HG03135 (cell line): Measurements from ENCODE around the gene TARBP2.
A peak's percentile ranks its signal among the peaks of the same experiment; 100 is the strongest.
"Not testable (repeated sequence)": the region's sequence is repeated elsewhere in the genome, so short reads cannot be mapped to it uniquely, and the experiment has no call there.

Source experiments
- ATAC-seq: cut with Tn5 transposase; IDR thresholded peaks from one replicate; pipeline ENCODE4 v1.9.1; 2021; ENCODE audit warnings: mild to moderate bottlenecking, moderate library complexity; ENCODE audit not compliant: unreplicated experiment

Gene TARBP2

GRCh38 chr12:53510181-53510812, 9.2 kb downstream of the TARBP2 start:
- no peak for ATAC-seq

DNA sequence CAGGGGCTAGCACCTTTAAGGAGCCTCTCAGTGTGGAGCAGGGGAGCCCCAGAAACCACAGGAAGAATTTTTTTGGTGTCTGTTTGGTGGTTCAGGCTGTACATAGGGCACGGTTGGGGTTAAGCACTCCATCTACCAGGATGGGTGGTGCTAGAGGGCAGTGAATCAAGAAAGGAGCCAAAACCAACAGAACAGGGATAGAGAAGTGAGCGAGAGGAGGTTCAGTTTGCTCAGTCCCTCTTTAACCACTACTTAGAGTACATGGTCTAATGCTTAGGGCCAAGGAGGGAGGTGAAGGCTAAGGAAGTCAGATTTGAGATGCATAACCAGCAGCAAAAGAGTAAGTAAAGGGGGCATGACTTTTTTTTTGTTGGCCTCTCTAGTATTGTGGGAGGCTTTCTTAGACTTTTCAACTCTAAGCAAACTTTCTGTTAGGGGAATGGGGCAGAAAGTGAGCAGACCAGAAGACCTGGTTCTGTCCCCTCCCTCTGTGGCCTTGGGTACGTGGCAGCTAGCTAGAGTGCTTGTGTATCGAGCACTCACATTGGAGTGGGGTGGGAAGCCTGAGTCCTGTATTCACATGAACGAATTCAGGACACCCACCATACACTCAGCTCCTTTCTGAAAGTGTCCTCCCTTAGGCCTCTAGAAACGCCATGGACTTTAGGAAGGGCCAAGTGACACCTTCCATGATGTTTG, 12.8 kb downstream of the TARBP2 start:
- no peak for ATAC-seq

DNA sequence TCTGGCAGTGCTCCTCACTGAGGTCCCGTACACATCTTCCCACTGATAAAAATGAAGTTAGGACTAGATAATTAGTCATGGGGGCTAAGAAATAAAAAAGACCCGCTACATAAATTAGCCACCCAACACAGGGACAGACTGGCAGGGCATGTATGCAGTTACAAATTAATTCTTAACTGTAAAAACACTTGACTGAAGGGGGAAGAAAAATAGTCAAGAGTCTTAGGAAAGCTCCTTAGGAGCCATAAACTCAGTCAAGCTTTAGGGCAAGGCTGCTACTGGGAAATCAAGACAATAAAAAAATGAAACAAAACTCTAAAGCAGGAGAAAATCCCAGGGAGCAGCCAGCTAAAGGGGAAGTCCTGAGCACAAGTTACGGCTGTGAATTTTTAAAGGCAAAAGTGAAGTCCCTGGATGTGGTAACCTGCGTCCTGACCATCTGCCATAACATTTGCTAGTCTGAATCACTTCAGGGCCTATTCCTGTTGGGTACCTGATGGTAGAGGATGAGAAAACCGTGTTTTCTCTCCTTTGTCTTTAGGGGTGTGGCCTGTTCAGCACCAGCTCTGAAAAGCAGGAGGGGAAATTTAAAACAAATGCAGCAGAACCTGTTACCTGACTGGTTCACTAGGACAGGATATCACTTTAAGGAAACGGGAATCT, 13.7 kb downstream of the TARBP2 start:
- ATAC-seq, result no peak

DNA sequence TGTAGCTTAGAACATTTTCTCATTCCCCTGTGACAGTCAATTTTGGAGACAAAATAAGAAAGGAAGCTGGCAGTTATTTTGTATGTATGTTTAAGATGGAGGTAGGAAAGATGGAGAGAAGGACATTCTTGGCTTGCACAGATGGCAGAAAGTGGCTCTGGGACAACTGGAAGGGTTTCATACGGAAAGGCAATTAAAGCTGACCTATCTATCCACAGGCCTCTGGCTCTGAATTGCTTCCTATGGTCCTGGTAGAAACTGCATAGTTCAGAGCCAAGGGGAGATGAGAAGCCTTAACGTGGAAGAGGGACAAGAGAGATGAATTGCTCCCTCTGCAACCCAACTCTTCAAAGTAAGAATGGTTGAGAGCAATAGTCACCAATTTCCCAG, 14.2 kb downstream of the TARBP2 start:
- ATAC-seq, result no peak

GRCh38 chr12:53516758-53517455, 15.8 kb downstream of the TARBP2 start:
- ATAC-seq, result no peak

- ATAC-seq, result no peak
Observed at GRCh38 chr12:53518381-53518780, 17.3 kb downstream of the TARBP2 start.

DNA sequence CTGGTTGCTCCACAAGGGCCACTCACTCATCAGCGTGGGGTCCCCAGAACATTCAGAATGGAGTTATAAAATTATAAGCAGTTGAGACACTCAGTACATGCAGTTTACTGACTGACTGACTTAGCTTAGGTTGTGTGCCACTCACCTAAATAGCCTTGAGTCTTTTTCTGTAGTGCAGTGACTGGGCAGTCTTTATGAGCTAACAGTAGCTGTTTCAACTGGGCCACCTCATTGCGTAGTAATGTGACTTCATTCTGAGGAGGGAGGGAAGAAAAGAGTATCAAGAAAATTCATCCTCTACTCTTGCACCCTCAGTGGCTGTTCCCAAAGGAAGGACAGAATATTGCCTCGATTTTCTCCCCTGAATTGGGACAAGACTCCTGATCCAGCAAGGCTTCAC, 22.0 kb downstream of the TARBP2 start:
- no peak for ATAC-seq

- no peak for ATAC-seq
Observed at GRCh38 chr12:53524476-53524875, 23.4 kb downstream of the TARBP2 start.

DNA sequence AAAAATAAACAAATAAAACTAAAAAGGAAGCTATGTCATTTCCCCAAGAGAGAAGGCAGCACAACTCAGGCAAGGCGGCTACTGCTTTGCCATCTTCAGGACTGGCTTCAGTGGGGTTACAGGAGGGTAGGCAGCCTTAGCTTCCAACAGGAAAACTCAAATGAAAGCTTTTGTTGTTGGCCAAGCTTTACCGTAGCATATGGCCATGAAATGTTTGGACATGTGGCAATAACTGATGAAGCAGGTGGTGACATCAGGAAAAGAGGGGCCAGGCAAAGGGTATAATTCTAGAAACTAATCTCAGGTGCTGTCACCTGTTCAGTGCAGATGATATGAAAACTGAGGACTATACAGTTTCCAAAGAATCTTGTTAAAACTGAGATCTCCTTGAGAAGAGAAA, 29.0 kb downstream of the TARBP2 start:
- no peak for ATAC-seq

DNA sequence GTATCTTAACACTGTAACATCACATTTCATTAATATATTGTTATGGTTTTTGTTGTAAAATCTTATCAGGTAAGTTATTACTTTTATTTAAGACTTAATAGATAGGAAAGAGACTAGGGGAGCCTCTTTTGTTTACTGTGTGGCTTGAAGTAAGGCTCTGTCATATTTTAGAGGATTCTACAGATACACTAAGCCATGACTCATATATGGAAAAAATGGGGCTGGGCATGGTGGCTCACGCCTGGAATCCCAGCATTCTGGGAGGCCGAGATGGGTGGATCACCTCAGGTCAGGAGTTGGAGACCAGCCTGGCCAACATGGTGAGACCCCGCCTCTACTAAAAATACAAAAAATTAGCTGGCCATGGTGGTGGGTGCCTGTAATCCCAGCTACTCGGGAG, 29.8 kb downstream of the TARBP2 start:
- no peak for ATAC-seq

DNA sequence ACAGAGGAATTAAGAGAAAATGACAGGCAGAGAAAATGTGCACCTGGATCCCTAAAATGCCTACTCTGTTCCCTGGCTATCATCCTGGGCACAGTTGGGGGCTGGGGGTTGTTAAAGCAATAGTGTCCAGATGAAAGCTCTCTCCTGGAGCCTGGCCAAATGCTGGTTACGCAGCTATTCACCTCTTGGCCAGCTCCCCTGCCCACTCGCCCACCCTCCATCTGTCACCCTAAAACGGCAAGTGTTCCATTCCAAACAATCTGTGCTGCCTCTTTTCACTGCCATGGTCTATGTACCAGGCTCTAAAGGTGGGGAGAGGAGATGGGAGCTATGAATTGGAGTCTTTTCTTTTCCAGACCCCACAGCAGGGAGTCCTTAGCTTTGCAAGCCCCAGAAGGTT, 30.9 kb downstream of the TARBP2 start:
- no peak for ATAC-seq

GRCh38 chr12:53532524-53533445, 31.7 kb downstream of the TARBP2 start:
- no peak for ATAC-seq

- no peak for ATAC-seq
Observed at GRCh38 chr12:53533471-53533870, 32.4 kb downstream of the TARBP2 start.

- no peak for ATAC-seq
Observed at GRCh38 chr12:53536962-53537361, 35.9 kb downstream of the TARBP2 start.

DNA sequence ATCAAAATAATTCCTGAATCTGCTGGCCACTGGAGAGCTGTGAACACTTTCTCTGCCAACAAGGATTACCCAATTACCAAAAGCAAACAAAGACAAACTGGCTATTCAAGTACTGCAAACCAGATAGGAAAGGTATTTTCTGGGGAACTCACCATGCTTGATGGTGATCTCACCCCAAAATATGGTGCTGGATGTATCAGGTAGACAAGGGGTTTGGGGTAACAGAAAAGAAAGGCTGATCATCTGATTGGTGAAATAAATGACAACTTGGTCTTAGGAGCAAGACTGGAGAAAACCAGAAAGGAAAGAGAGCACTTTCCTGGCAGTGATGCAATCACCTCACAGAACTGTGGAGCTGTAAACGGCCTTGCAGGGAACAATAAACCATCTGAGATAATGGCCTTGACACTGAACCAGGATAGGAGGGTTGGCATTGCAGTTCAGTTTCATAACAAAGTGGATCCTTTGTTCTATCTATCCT, 37.2 kb downstream of the TARBP2 start:
- ATAC-seq, result no peak

- no peak for ATAC-seq
Observed at GRCh38 chr12:53539526-53539925, 38.4 kb downstream of the TARBP2 start.

DNA sequence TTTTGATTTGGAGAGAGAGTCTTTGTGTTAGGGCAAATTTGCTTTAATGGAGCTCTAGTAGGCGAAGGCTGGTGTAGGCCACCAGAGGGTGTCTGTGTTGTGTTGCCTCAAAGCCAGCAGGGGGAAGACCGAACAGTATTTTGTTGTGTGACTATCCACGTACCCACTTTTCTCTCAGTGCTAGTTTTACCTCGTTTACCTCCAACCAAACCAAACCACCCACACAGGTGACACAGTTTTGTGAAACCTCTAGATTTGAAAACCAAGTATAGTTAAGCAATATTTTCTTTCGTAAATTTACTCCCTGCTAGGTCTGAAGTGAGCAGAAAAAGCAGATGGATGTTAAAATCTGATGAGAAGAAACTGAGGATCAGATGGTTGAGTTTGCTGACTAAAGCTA, 42.5 kb downstream of the TARBP2 start:
- peak; percentile 92 for ATAC-seq

DNA sequence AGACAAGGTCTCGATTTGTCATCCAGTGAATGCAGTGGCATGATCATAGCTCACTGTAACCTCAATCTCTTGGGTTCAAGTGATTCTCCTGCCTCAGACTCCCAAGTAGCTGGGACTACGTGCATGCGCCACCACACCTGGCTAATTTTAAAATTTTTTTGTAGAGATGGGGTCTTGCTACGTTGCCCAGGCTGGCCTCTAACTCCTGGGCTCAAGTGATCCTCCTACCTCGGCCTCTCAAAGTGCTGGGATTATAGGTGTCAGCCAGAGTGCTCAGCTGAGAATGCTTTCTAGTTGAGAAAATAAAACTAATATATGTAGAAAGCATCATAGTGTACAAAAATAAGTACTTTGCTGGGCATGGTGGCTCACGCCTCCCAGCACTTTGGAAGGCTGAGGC, 47.3 kb downstream of the TARBP2 start:
- ATAC-seq, result not testable (repeated sequence)

DNA sequence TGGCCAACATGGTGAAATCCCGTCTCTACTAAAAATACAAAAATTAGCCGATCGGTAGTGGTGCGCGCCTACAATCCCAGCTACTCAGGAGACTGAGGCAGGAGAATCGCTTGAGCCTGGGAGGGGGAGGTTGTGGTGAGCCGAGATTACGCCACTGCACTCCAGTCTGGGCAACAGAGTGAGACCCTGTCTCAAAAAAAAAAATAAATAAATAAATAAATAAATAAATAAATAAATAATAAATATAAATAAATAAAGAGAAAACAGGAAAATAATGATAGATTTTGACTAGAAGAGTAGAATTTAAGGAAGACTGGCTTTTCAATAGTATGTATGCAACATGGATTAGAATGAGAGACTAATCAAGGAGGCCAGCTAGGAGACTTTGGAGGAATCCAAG, 49.0 kb downstream of the TARBP2 start:
- not testable (repeated sequence) for ATAC-seq

- ATAC-seq, result no peak
Observed at GRCh38 chr12:53550595-53550994, 49.5 kb downstream of the TARBP2 start.
